OCI-LY3 (cell line): ENCODE results near the gene DNAJC1.

ENCODE experiments used
- CTCF ChIP-seq: fragments of 200-600, 300-600 bp; sonication (generic); IDR thresholded peaks from 2 replicates; pipeline ENCODE4 v1.5.1; 2014; ENCODE audit warnings: antibody characterized with exemption, low read length, low read depth
- EZH2phosphoT487 ChIP-seq: fragments of 200-600 bp; shearing (Covaris generic); IDR thresholded peaks from 2 replicates; pipeline ENCODE4 v1.6.1; 2018; ENCODE audit warnings: antibody characterized with exemption, mixed run types, low read depth

DNA sequence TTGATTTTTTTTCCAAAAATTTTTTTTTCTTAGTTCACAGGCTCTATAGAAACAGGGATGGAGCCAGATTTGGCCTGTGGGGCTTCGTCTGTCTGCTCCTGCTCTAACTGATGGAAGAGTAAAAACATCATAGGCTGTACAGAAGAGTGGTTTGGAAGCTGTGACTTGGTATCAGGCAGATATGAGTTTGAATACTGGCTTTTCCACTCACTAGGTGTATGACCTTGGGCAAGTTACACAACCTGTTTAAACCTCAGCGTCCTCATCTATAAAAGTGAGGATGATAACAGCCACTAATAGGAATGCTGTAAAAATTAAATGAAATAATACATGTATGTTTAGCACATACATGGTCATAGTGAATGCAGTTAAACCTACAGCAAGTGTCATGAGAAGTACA is 26.9 kb upstream of the DNAJC1 start:
- TF ChIP-seq CTCF (no peak), EZH2phosphoT487 (no peak)
